ENCODE results near the gene PIGX. TPM values are rescaled to one million over a fixed set of nuclear protein-coding genes. Genes with fewer than 3 reads are reported as not detected.
A peak's percentile ranks its signal among the peaks of the same experiment; 100 is the strongest.
"Not testable (repeated sequence)": the region's sequence is repeated elsewhere in the genome, so short reads cannot be mapped to it uniquely, and the experiment has no call there.

PIGX gene
- polyA plus RNA-seq, 3 donors: 26.9 to 31.7 (median 28.6) TPM

GRCh38 chr3:196694202-196694638 is 18.0 kb upstream of the PIGX start:
- no peak for DNase-seq (ENCODE audit: extremely low read depth in 1 of 11, low read depth in 9 of 11, low spot score in 4 of 11)

GRCh38 chr3:196694941-196695848 is 17.0 kb upstream of the PIGX start:
- DNase-seq (ENCODE audit: extremely low read depth in 1 of 11, low read depth in 9 of 11, low spot score in 4 of 11): no peak

GRCh38 chr3:196695849-196696226 is 16.3 kb upstream of the PIGX start:
- DNase-seq (ENCODE audit: extremely low read depth in 1 of 11, low read depth in 9 of 11, low spot score in 4 of 11): no peak

- no peak for DNase-seq (ENCODE audit: extremely low read depth in 1 of 11, low read depth in 9 of 11, low spot score in 4 of 11)
Measured at GRCh38 chr3:196697270-196697669, 14.9 kb upstream of the PIGX start.

GRCh38 chr3:196699749-196700148 is 12.4 kb upstream of the PIGX start:
- no peak for DNase-seq (ENCODE audit: extremely low read depth in 1 of 11, low read depth in 9 of 11, low spot score in 4 of 11)

- no peak for DNase-seq (ENCODE audit: extremely low read depth in 1 of 11, low read depth in 9 of 11, low spot score in 4 of 11)
Measured at GRCh38 chr3:196700801-196701200, 11.4 kb upstream of the PIGX start.

- no peak for DNase-seq (ENCODE audit: extremely low read depth in 1 of 11, low read depth in 9 of 11, low spot score in 4 of 11)
Measured at GRCh38 chr3:196706327-196706726, 5.8 kb upstream of the PIGX start.

GRCh38 chr3:196706731-196707130 is 5.4 kb upstream of the PIGX start:
- DNase-seq (ENCODE audit: extremely low read depth in 1 of 11, low read depth in 9 of 11, low spot score in 4 of 11): no peak

- DNase-seq (ENCODE audit: extremely low read depth in 1 of 11, low read depth in 9 of 11, low spot score in 4 of 11): no peak
Measured at GRCh38 chr3:196707566-196707965, 4.6 kb upstream of the PIGX start.

- DNase-seq (ENCODE audit: extremely low read depth in 1 of 11, low read depth in 9 of 11, low spot score in 4 of 11): no peak
Measured at GRCh38 chr3:196708467-196708866, 3.7 kb upstream of the PIGX start.

- DNase-seq (ENCODE audit: extremely low read depth in 1 of 11, low read depth in 9 of 11, low spot score in 4 of 11): peak in 10 of 11 donors; percentile 15 to 66 (median 42)
Measured at GRCh38 chr3:196712514-196713413, 587 bp downstream of the PIGX start.

- DNase-seq (ENCODE audit: extremely low read depth in 1 of 11, low read depth in 9 of 11, low spot score in 4 of 11): not testable (repeated sequence)
Measured at GRCh38 chr3:196717162-196717561, 5.0 kb downstream of the PIGX start.

GRCh38 chr3:196721097-196721496 is 8.9 kb downstream of the PIGX start:
- no peak for DNase-seq (ENCODE audit: extremely low read depth in 1 of 11, low read depth in 9 of 11, low spot score in 4 of 11)

- no peak for DNase-seq (ENCODE audit: extremely low read depth in 1 of 11, low read depth in 9 of 11, low spot score in 4 of 11)
Measured at GRCh38 chr3:196726788-196727675, 14.9 kb downstream of the PIGX start.

- DNase-seq (ENCODE audit: extremely low read depth in 1 of 11, low read depth in 9 of 11, low spot score in 4 of 11): no peak
Measured at GRCh38 chr3:196735751-196736150, 23.6 kb downstream of the PIGX start.

- no peak for DNase-seq (ENCODE audit: extremely low read depth in 1 of 11, low read depth in 9 of 11, low spot score in 4 of 11)
Measured at GRCh38 chr3:196736670-196737374, 24.6 kb downstream of the PIGX start.

- no peak for DNase-seq (ENCODE audit: extremely low read depth in 1 of 11, low read depth in 9 of 11, low spot score in 4 of 11)
Measured at GRCh38 chr3:196737655-196738054, 25.5 kb downstream of the PIGX start.
